Stimulated activated effector memory CD8-positive, alpha-beta T cell treated with anti-CD3 and anti-CD28 coated beads, Interleukin-12 subunit alpha, Interleukin-12 subunit beta, amount 100 ng/mL, for 72 hours (primary cell): ENCODE results near the gene KRTAP9-2.
"Not testable (repeated sequence)": the region's sequence is repeated elsewhere in the genome, so short reads cannot be mapped to it uniquely, and the experiment has no call there.

Experiments
- ATAC-seq: fragments of 150-1000 bp; cut with Tn5 transposase; 2 replicates; pipeline ENCODE4 v1.10.0; 2021
- DNase-seq, 2 donors: peaks; one replicate each; pipeline ENCODE4 v3.0.0; 2021 to 2022; ENCODE audit warnings: low spot score in 2 of 2
- H3K27ac Mint-ChIP-seq: one replicate; pipeline ENCODE4 v1.8.0; 2022; ENCODE audit warnings: mild to moderate bottlenecking, mixed read lengths
- H3K36me3 Mint-ChIP-seq: one replicate; pipeline ENCODE4 v1.8.0; 2022; ENCODE audit warnings: mild to moderate bottlenecking, mixed read lengths
- H3K4me1 Mint-ChIP-seq: one replicate; pipeline ENCODE4 v1.8.0; 2022; ENCODE audit warnings: mixed read lengths
- H3K4me3 Mint-ChIP-seq: one replicate; pipeline ENCODE4 v1.8.0; 2022; ENCODE audit warnings: mild to moderate bottlenecking, mixed read lengths
- H3K9me3 Mint-ChIP-seq: one replicate; pipeline ENCODE4 v1.8.0; 2022; ENCODE audit warnings: mixed read lengths

KRTAP9-2 gene

GRCh38 chr17:41258406-41258805, 32.0 kb downstream of the KRTAP9-2 start:
- no peak for ATAC-seq
- no peak for DNase-seq
- peaks cover 11% of the 10 kb centered on the region for H3K4me1 Mint-ChIP-seq
- no peak overlapping the region for H3K27ac Mint-ChIP-seq
- H3K9me3 Mint-ChIP-seq: no peaks in the 10 kb centered on the region
- H3K4me3 Mint-ChIP-seq: no peak overlapping the region
- no peaks in the 10 kb centered on the region for H3K36me3 Mint-ChIP-seq

DNA sequence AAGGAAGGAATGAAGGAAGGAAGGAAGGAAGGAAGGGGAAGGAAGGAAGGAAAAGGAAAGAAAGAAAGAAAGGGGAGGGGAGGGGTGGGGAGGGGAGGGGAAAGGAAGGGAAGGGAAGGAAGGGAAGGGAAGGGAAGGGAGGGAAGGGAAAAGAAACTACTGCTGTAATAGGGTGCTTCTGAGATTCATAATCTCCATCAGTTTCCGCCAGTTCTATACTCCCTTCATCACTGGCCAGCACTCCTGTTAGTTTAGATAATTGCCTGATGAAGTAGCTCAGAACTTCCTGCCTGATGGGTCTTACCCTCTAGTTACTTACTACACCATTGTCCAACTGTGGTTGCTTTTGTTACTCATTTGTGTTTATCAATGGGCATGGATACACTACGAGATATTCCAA, 36.8 kb downstream of the KRTAP9-2 start:
- Mint-ChIP-seq H3K4me1 (peaks cover 5% of the 10 kb centered on the region), H3K4me3 (no peak overlapping the region), H3K27ac (no peak overlapping the region)

GRCh38 chr17:41264599-41264998, 38.2 kb downstream of the KRTAP9-2 start:
- no peaks in the 10 kb centered on the region for H3K9me3 Mint-ChIP-seq
- DNase-seq: no peak
- no peak overlapping the region for H3K27ac Mint-ChIP-seq

More for the DNA sequence above, 36.8 kb downstream of the KRTAP9-2 start:
- ATAC-seq (no peak), DNase-seq (no peak)
- Mint-ChIP-seq H3K36me3 (no peaks in the 10 kb centered on the region), H3K9me3 (no peaks in the 10 kb centered on the region)

DNA sequence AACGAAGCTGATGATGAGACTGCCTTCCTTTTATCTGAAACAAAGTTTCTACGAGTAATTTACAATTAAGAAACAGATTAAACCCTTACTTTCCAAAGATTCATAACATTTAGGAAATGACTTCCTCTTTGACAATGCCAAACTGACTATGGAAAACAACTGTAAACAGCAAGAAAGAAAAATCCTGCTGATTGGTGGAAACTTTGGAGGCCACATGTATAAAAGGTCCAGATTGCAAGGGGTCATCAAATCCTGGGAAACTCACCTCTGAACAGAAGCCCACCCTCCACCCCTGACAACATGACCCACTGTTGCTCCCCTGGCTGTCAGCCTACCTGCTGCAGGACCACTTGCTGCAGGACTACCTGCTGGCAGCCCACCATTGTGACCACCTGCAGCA, 38.6 kb downstream of the KRTAP9-2 start, which contains the start of gene KRTAP9-6:
TSS of gene KRTAP9-6 (plus strand) at position 301 of the 400 bp plus-strand sequence. CDS start at position 301, 0 bp downstream.
- no peak within 1 kb of the TSS for H3K27ac Mint-ChIP-seq

More at GRCh38 chr17:41264599-41264998, 38.2 kb downstream of the KRTAP9-2 start:
- H3K36me3 Mint-ChIP-seq: no peaks in the 10 kb centered on the region
- no peak for ATAC-seq
- H3K4me1 Mint-ChIP-seq: peaks cover 5% of the 10 kb centered on the region
- no peak overlapping the region for H3K4me3 Mint-ChIP-seq

DNA sequence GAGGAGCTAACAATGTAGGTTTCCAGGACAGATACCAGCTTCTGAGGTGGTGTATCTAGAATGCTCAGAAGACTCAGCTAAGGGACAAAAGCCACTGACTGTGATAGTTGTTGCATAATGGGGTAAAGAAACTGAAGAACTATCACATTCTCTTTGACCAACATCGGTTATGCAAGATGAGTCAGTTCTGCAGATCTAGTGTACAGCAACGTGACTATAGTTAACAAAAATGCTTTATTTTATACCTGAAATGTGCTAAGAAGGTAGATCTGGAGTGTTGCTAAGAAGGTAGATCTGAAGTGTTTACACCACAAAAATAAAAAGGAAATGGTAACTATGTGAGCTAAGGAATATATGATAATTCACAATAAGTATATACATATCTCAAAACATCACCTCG, 41.3 kb downstream of the KRTAP9-2 start:
- Mint-ChIP-seq H3K27ac (no peak overlapping the region), H3K36me3 (no peaks in the 10 kb centered on the region), H3K9me3 (no peaks in the 10 kb centered on the region), H3K4me3 (no peak overlapping the region), H3K4me1 (peaks cover 4% of the 10 kb centered on the region)
- no peak for DNase-seq
- ATAC-seq: no peak

More for the DNA sequence above, 38.6 kb downstream of the KRTAP9-2 start, which contains the start of gene KRTAP9-6:
- ATAC-seq (no peak), DNase-seq (no peak)
- peaks cover 5% of the 10 kb centered on the region for H3K4me1 Mint-ChIP-seq
- H3K4me3 Mint-ChIP-seq: no peak within 1 kb of the TSS
- H3K9me3 Mint-ChIP-seq: no peaks in the 10 kb centered on the region
- H3K36me3 Mint-ChIP-seq: no peaks in the 10 kb centered on the region

- not testable (repeated sequence) for DNase-seq, H3K36me3 Mint-ChIP-seq, H3K4me3 Mint-ChIP-seq, ATAC-seq, H3K9me3 Mint-ChIP-seq, H3K27ac Mint-ChIP-seq, H3K4me1 Mint-ChIP-seq
Measured at GRCh38 chr17:41271323-41271722, 44.9 kb downstream of the KRTAP9-2 start.

DNA sequence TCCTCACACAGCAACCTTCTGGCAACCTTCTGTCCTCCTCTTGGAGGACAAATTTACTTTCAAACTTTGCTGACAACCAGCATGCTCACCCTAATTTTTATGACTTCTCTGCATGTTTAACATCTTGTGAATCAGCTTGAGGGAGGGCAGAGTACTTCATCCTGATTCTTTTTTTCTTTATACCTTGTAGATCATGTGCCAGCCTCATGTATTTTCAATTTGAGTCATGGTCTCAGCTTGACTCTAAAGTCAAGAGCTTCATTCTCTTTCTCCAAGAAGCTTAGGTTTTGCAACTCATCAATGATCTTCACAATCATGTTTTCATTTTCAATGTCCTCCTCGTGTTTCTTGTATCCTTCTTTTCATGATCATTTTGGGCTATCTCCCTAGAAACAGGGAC, 45.4 kb downstream of the KRTAP9-2 start:
- DNase-seq (no peak), ATAC-seq (no peak)
- no peak overlapping the region for H3K4me3 Mint-ChIP-seq
- H3K36me3 Mint-ChIP-seq: no peaks in the 10 kb centered on the region
- H3K27ac Mint-ChIP-seq: no peak overlapping the region
- no peaks in the 10 kb centered on the region for H3K9me3 Mint-ChIP-seq
- H3K4me1 Mint-ChIP-seq: peaks cover 9% of the 10 kb centered on the region

- H3K9me3 Mint-ChIP-seq, ATAC-seq, H3K36me3 Mint-ChIP-seq, H3K4me3 Mint-ChIP-seq, H3K4me1 Mint-ChIP-seq, H3K27ac Mint-ChIP-seq, DNase-seq: not testable (repeated sequence)
Measured at GRCh38 chr17:41275648-41276190, 49.3 kb downstream of the KRTAP9-2 start, which contains the start of gene KRTAP9-7. TSS of gene KRTAP9-7 (plus strand) at chr17:41275698. CDS start at chr17:41275698, 0 bp downstream.
